Esophagus muscularis mucosa (tissue), 3 donors: Measurements from ENCODE around the gene ENOPH1.

Experiments
- POLR2AphosphoS5 ChIP-seq, 2 donors: sonication (generic); formaldehyde crosslinking; IDR thresholded peaks; one replicate each; pipeline ENCODE4 v1.6.1; 2017; ENCODE audit warnings: antibody characterized with exemption in 2 of 2
- TF ChIP-seq, protein P1 (sequence below), 3 experiments: fragments of 200-600 bp in 2 of 3; fragments of 450-650 bp in 1 of 3; sonication (generic) in 2 of 3; IDR thresholded peaks; one replicate each; pipeline ENCODE4 v1.5.1; 2017 to 2019; ENCODE audit warnings: antibody characterized with exemption in 3 of 3, mild to moderate bottlenecking in 2 of 3, moderate library complexity in 1 of 3

DNA sequence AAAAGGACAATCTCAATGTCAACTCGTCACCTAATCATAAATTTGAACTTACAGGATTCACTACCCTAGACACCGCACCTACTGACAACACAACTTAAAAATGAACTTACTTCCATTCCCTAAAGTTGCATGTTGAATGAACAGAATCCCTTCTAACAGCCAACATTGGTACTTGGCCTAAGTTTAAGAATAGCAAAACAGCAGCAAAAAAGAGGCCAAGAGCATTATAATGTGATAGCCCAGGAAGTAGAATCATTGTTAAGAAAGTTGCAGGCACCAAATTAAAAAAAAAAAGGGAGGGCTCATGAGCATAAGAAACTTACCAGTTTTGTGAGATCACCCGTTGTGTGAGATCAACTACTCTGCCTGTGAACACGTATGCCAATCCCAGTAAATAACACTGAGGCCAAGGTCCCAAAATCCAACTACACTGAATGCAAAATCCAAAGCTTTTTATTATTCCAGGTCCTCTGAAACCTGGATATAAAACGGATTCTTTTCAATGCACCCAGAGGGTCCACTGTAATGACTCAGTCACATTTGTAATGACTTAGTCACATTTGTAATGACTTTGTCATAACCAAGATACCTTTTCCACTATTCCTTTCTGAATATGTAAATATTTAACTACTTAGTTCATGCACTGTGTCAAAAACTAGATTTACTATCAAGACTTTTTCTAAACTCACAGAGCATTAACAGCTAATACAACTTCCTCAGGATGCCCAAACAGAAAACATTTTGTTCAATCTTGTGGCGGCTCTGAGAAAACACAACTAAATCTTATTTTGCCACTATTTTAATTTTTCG lies 6.9 kb upstream of the ENOPH1 start:
- TF ChIP-seq POLR2AphosphoS5 (IDR thresholded peaks at IDR 0.05), result no peak
- TF ChIP-seq, protein P1, sequence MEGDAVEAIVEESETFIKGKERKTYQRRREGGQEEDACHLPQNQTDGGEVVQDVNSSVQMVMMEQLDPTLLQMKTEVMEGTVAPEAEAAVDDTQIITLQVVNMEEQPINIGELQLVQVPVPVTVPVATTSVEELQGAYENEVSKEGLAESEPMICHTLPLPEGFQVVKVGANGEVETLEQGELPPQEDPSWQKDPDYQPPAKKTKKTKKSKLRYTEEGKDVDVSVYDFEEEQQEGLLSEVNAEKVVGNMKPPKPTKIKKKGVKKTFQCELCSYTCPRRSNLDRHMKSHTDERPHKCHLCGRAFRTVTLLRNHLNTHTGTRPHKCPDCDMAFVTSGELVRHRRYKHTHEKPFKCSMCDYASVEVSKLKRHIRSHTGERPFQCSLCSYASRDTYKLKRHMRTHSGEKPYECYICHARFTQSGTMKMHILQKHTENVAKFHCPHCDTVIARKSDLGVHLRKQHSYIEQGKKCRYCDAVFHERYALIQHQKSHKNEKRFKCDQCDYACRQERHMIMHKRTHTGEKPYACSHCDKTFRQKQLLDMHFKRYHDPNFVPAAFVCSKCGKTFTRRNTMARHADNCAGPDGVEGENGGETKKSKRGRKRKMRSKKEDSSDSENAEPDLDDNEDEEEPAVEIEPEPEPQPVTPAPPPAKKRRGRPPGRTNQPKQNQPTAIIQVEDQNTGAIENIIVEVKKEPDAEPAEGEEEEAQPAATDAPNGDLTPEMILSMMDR (IDR thresholded peaks at IDR 0.05), result no peak
